ENCODE data around the gene SAMD4B. TPM values are rescaled to one million over a fixed set of nuclear protein-coding genes. Genes with fewer than 3 reads are reported as not detected.
A peak's percentile ranks its signal among the peaks of the same experiment; 100 is the strongest.

The SAMD4B gene
- total RNA-seq, 1 experiment from 2014 or later = 122 TPM

GRCh38 chr19:39380521-39381502 lies 38.6 kb downstream of the SAMD4B start:
- Histone ChIP-seq H3K36me3 (replicated peaks; ENCODE audit: control insufficient read depth, insufficient read depth, low read length) (peaks cover 62% of the 10 kb centered on the region), H3K27me3 (ENCODE audit: control insufficient read depth, insufficient read depth, low read length) (no peaks in the 10 kb centered on the region), H3K4me3 (ENCODE audit: insufficient read depth, low read depth, low read length) (no peak overlapping the region)
- peak; percentile 36 for DNase-seq

DNA sequence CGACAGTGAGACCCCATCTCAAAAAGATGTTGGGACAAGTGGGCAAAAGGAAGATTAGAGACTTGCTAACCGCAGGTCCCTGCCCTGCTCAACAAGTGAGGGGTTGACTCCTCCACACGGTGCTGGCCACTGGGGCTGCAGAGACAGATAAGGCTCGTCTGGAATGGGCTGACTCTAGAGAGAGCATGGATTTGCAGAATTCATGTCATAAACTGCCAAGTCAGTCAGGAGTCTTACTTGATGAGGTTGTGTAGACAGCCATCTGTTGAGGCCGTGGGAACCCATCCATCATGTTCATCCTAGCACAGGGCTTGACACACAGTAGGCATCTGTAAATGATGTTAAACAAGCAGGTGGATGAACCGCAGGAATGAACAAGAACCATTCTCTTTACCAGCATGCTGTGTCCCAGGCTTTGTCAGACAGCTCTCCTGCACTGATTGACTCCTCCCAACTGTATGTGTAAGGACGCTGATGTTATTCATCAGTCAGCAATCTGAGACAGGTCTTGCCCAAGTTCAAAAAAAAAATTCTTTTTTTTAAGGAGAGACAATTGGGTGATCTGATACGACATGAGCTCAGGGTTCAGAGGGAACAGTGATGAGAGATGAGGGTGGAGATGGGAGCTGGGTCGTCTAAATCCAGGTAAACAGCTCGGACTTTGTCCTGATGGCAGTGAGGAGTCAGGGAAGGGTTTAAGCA lies 39.8 kb downstream of the SAMD4B start:
- no peak for DNase-seq
- Histone ChIP-seq H3K27me3 (ENCODE audit: control insufficient read depth, insufficient read depth, low read length) (no peaks in the 10 kb centered on the region), H3K4me3 (ENCODE audit: insufficient read depth, low read depth, low read length) (no peak overlapping the region), H3K36me3 (replicated peaks; ENCODE audit: control insufficient read depth, insufficient read depth, low read length) (peaks cover 52% of the 10 kb centered on the region)

GRCh38 chr19:39382991-39383828 lies 41.0 kb downstream of the SAMD4B start:
- peak; percentile 37 for DNase-seq
- Histone ChIP-seq H3K27me3 (ENCODE audit: control insufficient read depth, insufficient read depth, low read length) (no peaks in the 10 kb centered on the region), H3K36me3 (replicated peaks; ENCODE audit: control insufficient read depth, insufficient read depth, low read length) (peaks cover 45% of the 10 kb centered on the region), H3K4me3 (ENCODE audit: insufficient read depth, low read depth, low read length) (no peak overlapping the region)

GRCh38 chr19:39384839-39385568 lies 42.8 kb downstream of the SAMD4B start:
- peak; percentile 76 for DNase-seq
- Histone ChIP-seq H3K4me3 (ENCODE audit: insufficient read depth, low read depth, low read length) (no peak overlapping the region), H3K36me3 (replicated peaks; ENCODE audit: control insufficient read depth, insufficient read depth, low read length) (peaks cover 40% of the 10 kb centered on the region), H3K27me3 (ENCODE audit: control insufficient read depth, insufficient read depth, low read length) (no peaks in the 10 kb centered on the region)

- Histone ChIP-seq H3K27me3 (ENCODE audit: control insufficient read depth, insufficient read depth, low read length) (no peaks in the 10 kb centered on the region), H3K36me3 (replicated peaks; ENCODE audit: control insufficient read depth, insufficient read depth, low read length) (peaks cover 35% of the 10 kb centered on the region), H3K4me3 (ENCODE audit: insufficient read depth, low read depth, low read length) (no peak overlapping the region)
- DNase-seq = peak; percentile 55
Measured at GRCh38 chr19:39385629-39386411, 43.6 kb downstream of the SAMD4B start.

DNA sequence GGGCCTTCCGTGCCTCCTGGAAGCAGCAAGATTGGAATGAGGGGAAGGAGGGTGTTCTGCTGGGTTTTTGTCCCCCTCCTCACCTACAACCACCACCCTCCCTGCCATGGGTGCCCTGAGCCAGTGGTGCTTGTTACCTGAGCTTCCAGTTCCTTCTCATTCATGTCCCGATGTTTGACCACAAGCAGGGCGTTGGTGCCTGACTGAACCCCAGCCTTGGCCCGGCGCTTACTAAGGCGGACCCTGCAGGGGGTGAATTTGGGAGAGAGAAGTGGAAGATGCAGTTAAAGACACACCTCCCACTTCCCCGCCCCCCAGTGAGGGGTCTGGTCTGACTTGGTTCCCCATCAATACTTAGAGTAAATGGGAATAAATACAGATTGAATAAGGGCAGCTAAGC lies 44.3 kb downstream of the SAMD4B start:
- Histone ChIP-seq H3K4me3 (ENCODE audit: insufficient read depth, low read depth, low read length) (no peak overlapping the region), H3K36me3 (replicated peaks; ENCODE audit: control insufficient read depth, insufficient read depth, low read length) (peaks cover 29% of the 10 kb centered on the region), H3K27me3 (ENCODE audit: control insufficient read depth, insufficient read depth, low read length) (no peaks in the 10 kb centered on the region)
- peak; percentile 36 for DNase-seq

- DNase-seq = no peak
- Histone ChIP-seq H3K36me3 (replicated peaks; ENCODE audit: control insufficient read depth, insufficient read depth, low read length) (peaks cover 20% of the 10 kb centered on the region), H3K27me3 (ENCODE audit: control insufficient read depth, insufficient read depth, low read length) (no peaks in the 10 kb centered on the region), H3K4me3 (ENCODE audit: insufficient read depth, low read depth, low read length) (no peak overlapping the region)
Measured at GRCh38 chr19:39388657-39389056, 46.4 kb downstream of the SAMD4B start.

GRCh38 chr19:39389631-39390414 lies 47.6 kb downstream of the SAMD4B start:
- Histone ChIP-seq H3K4me3 (ENCODE audit: insufficient read depth, low read depth, low read length) (peak overlapping the region; percentile 76), H3K27me3 (ENCODE audit: control insufficient read depth, insufficient read depth, low read length) (no peaks in the 10 kb centered on the region), H3K36me3 (replicated peaks; ENCODE audit: control insufficient read depth, insufficient read depth, low read length) (peaks cover 21% of the 10 kb centered on the region)
- no peak for DNase-seq

DNA sequence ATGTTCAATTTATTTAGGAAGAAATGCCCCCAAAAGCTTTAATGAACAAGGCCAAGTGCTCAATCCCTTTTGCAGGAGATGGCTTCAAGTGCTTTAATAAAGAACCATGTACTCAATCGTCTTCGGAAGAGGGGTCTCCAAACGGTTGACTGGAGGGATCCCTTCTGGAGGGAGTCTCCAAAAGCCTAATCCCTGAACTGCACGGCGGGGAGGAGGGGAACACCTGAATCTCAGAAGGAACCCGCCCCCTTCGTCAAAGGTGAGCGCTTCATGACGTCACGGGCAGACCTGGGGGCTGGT lies 48.2 kb downstream of the SAMD4B start:
- no peaks in the 10 kb centered on the region for H3K27me3 ChIP-seq (ENCODE audit: control insufficient read depth, insufficient read depth, low read length)
- H3K4me3 ChIP-seq (ENCODE audit: insufficient read depth, low read depth, low read length) = peak overlapping the region; percentile 76
- peaks cover 22% of the 10 kb centered on the region for H3K36me3 ChIP-seq (replicated peaks; ENCODE audit: control insufficient read depth, insufficient read depth, low read length)
- DNase-seq = no peak

GRCh38 chr19:39390751-39391437 lies 48.7 kb downstream of the SAMD4B start, which contains the start of the genes MED29 and PAF1:
MED29 (plus strand) TSS chr19:39391378; CDS start chr19:39391423, 45 bp downstream.
PAF1 (minus strand) TSS chr19:39391106; CDS start chr19:39390864, 242 bp downstream.
- H3K36me3 ChIP-seq (replicated peaks; ENCODE audit: control insufficient read depth, insufficient read depth, low read length) = peaks cover 20% of the 10 kb centered on the region
- DNase-seq = peak; percentile 99
- peak within 1 kb of the TSS; percentile 76 for H3K4me3 ChIP-seq (ENCODE audit: insufficient read depth, low read depth, low read length)

GRCh38 chr19:39397360-39398296 lies 55.4 kb downstream of the SAMD4B start:
- DNase-seq = peak; percentile 97
- Histone ChIP-seq H3K27me3 (ENCODE audit: control insufficient read depth, insufficient read depth, low read length) (no peaks in the 10 kb centered on the region), H3K36me3 (replicated peaks; ENCODE audit: control insufficient read depth, insufficient read depth, low read length) (peaks cover 12% of the 10 kb centered on the region), H3K4me3 (ENCODE audit: insufficient read depth, low read depth, low read length) (no peak overlapping the region)

More at GRCh38 chr19:39390751-39391437, 48.7 kb downstream of the SAMD4B start, which contains the start of the genes MED29 and PAF1:
- no peaks in the 10 kb centered on the region for H3K27me3 ChIP-seq (ENCODE audit: control insufficient read depth, insufficient read depth, low read length)

All from H7 (cell line).